Glutamatergic neuron (in vitro differentiated cells): ENCODE measurements around the gene ZNF438. TPM values are rescaled to one million over a fixed set of nuclear protein-coding genes. Genes with fewer than 3 reads are reported as not detected.
"Not testable (repeated sequence)": the region's sequence is repeated elsewhere in the genome, so short reads cannot be mapped to it uniquely, and the experiment has no call there.

ENCODE experiments used
- DNase-seq: peaks from one replicate; pipeline ENCODE4 v3.0.0; 2022
- H3K27ac Mint-ChIP-seq: one replicate; pipeline ENCODE4 v1.8.0; 2020; ENCODE audit warnings: mild to moderate bottlenecking, mixed read lengths, inconsistent platforms; ENCODE audit not compliant: unreplicated experiment
- H3K27me3 Mint-ChIP-seq: one replicate; pipeline ENCODE4 v1.8.0; 2020; ENCODE audit warnings: mild to moderate bottlenecking, moderate library complexity, mixed read lengths, inconsistent platforms; ENCODE audit not compliant: unreplicated experiment
- H3K36me3 Mint-ChIP-seq: one replicate; pipeline ENCODE4 v1.8.0; 2020; ENCODE audit warnings: mild to moderate bottlenecking, mixed read lengths, inconsistent platforms; ENCODE audit not compliant: unreplicated experiment
- H3K4me1 Mint-ChIP-seq: one replicate; pipeline ENCODE4 v1.8.0; 2020; ENCODE audit warnings: mild to moderate bottlenecking, low read depth, mixed read lengths, inconsistent platforms; ENCODE audit not compliant: unreplicated experiment
- H3K4me3 Mint-ChIP-seq: one replicate; pipeline ENCODE4 v1.8.0; 2020; ENCODE audit warnings: mild to moderate bottlenecking, mixed read lengths, inconsistent platforms; ENCODE audit not compliant: unreplicated experiment
- H3K9me3 Mint-ChIP-seq: one replicate; pipeline ENCODE4 v1.8.0; 2020; ENCODE audit warnings: mild to moderate bottlenecking, moderate library complexity, mixed read lengths, inconsistent platforms; ENCODE audit not compliant: unreplicated experiment
- total RNA-seq: library from RNA; stranded (reverse); fragmentation: NEBNext Ultra II Directional; extraction: Animal tissue kit (Norgen Biotek cat#: 25700); gene quantifications from one replicate; pipeline ENCODE4 v1.2.1, GENCODE V29; 2021; ENCODE audit not compliant: unreplicated experiment
- TF ChIP-seq, protein P1 (sequence below): fragments of 200-600 bp; sonication (generic); IDR thresholded peaks from one replicate; pipeline ENCODE4 v1.5.0; 2021; ENCODE audit not compliant: partially characterized antibody, unreplicated experiment

Gene ZNF438
- total RNA-seq, 1 donor from 2014 or later: 3.5 TPM

DNA sequence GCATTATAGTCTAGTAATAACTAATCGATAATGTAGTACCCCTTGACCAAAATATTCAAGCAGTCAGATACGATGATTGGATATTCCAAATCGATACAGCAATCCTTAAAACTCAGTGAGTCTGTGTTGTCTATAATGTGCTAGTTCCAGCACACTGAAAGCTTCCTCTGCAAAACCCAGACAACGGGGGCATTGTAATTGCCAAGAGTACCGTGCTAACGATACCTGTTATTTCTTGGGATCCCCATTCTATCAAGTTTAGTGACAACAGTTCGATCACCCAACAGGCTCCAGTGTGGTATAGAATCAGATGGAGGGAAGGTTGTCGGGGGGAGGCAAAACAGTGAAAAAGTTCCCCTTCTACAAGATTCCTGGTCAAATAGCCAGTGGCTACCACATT lies 865 bp downstream of the ZNF438 start:
- no peak for DNase-seq
- Mint-ChIP-seq H3K4me1 (peaks cover 16% of the 10 kb centered on the region), H3K36me3 (no peaks in the 10 kb centered on the region), H3K9me3 (peaks cover 4% of the 10 kb centered on the region), H3K27me3 (peaks cover 2% of the 10 kb centered on the region), H3K4me3 (peak overlapping the region; percentile 83), H3K27ac (peak overlapping the region; percentile 84)
- TF ChIP-seq, protein P1, sequence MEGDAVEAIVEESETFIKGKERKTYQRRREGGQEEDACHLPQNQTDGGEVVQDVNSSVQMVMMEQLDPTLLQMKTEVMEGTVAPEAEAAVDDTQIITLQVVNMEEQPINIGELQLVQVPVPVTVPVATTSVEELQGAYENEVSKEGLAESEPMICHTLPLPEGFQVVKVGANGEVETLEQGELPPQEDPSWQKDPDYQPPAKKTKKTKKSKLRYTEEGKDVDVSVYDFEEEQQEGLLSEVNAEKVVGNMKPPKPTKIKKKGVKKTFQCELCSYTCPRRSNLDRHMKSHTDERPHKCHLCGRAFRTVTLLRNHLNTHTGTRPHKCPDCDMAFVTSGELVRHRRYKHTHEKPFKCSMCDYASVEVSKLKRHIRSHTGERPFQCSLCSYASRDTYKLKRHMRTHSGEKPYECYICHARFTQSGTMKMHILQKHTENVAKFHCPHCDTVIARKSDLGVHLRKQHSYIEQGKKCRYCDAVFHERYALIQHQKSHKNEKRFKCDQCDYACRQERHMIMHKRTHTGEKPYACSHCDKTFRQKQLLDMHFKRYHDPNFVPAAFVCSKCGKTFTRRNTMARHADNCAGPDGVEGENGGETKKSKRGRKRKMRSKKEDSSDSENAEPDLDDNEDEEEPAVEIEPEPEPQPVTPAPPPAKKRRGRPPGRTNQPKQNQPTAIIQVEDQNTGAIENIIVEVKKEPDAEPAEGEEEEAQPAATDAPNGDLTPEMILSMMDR: no peak

DNA sequence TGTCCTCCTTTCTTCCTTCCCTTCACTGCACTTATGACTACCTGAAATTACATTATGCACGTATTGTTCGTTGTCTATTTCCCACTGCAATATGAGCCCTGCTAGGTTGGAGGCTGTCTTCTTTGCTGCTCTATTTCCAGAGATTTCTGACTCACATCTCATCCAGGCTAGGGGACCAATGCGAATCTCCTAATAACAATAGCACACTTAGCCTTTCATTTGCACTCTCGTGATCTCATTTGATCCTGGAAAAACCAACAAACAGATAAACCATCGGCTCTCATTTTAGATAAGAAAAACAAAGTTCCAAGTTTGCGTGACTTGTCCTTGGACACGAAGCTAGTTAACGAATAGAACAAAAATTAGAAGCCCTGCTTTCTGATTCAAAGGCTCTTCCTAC lies 1.4 kb downstream of the ZNF438 start:
- TF ChIP-seq, protein P1: no peak
- Mint-ChIP-seq H3K4me3 (peak overlapping the region; percentile 83), H3K9me3 (peaks cover 4% of the 10 kb centered on the region), H3K27me3 (peaks cover 2% of the 10 kb centered on the region), H3K27ac (no peak overlapping the region), H3K4me1 (peaks cover 16% of the 10 kb centered on the region), H3K36me3 (no peaks in the 10 kb centered on the region)
- no peak for DNase-seq

DNA sequence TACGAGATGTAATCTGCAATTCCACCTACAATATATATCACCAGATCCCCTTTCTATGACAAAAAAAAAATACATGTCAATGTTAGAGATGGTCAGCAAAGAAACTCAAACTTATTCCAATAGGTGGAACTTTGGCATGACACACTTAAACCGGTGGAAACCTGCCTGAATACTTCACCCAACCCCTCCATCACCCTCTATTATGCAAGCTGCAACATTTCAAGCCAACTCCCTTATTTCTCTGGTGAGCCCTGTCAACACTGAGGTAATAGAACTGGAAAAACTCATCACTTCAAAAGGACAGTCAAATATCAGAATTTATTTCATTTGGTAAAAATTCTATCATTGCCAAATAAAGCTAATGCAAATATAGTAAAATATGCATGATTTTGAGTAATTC lies 3.6 kb downstream of the ZNF438 start:
- Mint-ChIP-seq H3K4me1 (peaks cover 13% of the 10 kb centered on the region), H3K36me3 (no peaks in the 10 kb centered on the region), H3K27ac (no peak overlapping the region), H3K4me3 (no peak overlapping the region), H3K27me3 (peaks cover 2% of the 10 kb centered on the region), H3K9me3 (peaks cover 4% of the 10 kb centered on the region)
- TF ChIP-seq, protein P1: no peak
- DNase-seq: no peak

DNA sequence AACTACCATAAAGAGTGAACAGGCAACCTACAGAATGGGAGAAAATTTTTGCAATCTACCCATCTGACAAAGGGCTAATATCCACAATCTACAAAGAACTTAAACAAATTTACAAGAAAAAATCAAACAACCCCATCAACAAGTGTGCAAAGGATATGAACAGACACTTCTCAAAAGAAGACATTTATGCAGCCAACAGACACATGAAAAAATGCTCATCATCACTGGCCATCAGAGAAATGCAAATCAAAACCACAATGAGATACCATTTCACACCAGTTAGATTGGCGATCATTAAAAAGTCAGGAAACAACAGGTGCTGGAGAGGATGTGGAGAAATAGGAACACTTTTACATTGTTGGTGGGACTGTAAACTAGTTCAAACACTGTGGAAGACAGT lies 5.4 kb downstream of the ZNF438 start:
- not testable (repeated sequence) for H3K27me3 Mint-ChIP-seq, H3K9me3 Mint-ChIP-seq, H3K27ac Mint-ChIP-seq, DNase-seq, H3K36me3 Mint-ChIP-seq, H3K4me3 Mint-ChIP-seq
- H3K4me1 Mint-ChIP-seq: peaks cover 11% of the 10 kb centered on the region

DNA sequence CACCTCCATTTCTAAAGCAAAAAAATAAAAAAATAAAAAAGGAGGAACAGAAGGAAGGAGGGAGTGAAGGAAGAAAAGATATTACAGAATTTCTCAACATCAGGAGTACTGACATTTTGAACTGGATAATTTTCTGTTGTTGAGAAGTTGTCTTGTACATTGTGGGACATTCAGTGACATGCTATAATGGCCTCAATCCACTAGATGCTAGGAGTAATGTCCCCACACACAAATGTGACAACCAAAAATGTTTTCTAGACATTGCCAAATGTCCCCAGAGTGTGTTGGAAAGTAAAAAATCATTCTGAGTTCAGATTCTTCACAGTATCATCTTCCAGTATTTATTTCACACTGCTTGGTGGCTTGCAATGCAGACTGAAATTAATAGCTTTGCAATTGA lies 6.5 kb downstream of the ZNF438 start:
- peaks cover 2% of the 10 kb centered on the region for H3K9me3 Mint-ChIP-seq
- DNase-seq: no peak
- H3K4me1 Mint-ChIP-seq: peaks cover 3% of the 10 kb centered on the region
- H3K36me3 Mint-ChIP-seq: no peaks in the 10 kb centered on the region
- TF ChIP-seq, protein P1: no peak
- no peak overlapping the region for H3K4me3 Mint-ChIP-seq
- no peak overlapping the region for H3K27ac Mint-ChIP-seq
- H3K27me3 Mint-ChIP-seq: no peaks in the 10 kb centered on the region

DNA sequence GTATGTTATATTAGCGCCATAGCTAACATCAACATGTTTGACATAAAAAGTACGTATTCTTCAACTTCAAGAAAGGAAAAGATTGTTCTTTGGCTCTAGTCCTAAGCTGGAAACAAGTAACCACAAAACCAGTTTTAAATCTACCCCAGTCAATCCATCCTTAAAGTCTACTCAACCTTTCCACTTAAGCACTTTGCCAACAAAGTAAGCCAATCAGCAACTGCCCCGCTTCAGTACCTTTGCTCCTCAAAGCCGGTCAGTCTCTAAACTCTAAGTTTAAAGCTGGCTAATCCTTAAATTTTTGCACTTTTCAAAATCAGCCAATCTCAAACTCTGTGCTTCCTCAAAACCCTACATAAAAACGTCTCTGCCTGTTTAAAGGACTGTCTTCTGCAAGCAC lies 8.1 kb downstream of the ZNF438 start:
- TF ChIP-seq, protein P1: no peak
- peaks cover 8% of the 10 kb centered on the region for H3K4me1 Mint-ChIP-seq
- no peak for DNase-seq
- H3K9me3 Mint-ChIP-seq: no peaks in the 10 kb centered on the region
- H3K27me3 Mint-ChIP-seq: no peaks in the 10 kb centered on the region
- no peak overlapping the region for H3K4me3 Mint-ChIP-seq
- H3K27ac Mint-ChIP-seq: no peak overlapping the region
- H3K36me3 Mint-ChIP-seq: no peaks in the 10 kb centered on the region
